Progenitor cell of endocrine pancreas (in vitro differentiated cells): Measurements from ENCODE around the gene SEMA3B. TPM values are rescaled to one million over a fixed set of nuclear protein-coding genes. Genes with fewer than 3 reads are reported as not detected.
"Not testable (repeated sequence)": the region's sequence is repeated elsewhere in the genome, so short reads cannot be mapped to it uniquely, and the experiment has no call there.

Experiments
- DNase-seq: peaks from one replicate; pipeline ENCODE4 v3.0.0; 2021; ENCODE audit warnings: low spot score; ENCODE audit not compliant: unreplicated experiment
- H3K27ac Mint-ChIP-seq: 2 replicates; pipeline ENCODE4 v1.8.0; 2021; ENCODE audit warnings: mild to moderate bottlenecking, moderate library complexity, mixed read lengths
- H3K27me3 Mint-ChIP-seq: 2 replicates; pipeline ENCODE4 v1.8.0; 2021; ENCODE audit warnings: mixed read lengths
- H3K36me3 Mint-ChIP-seq: 2 replicates; pipeline ENCODE4 v1.8.0; 2022; ENCODE audit warnings: mixed read lengths; ENCODE audit not compliant: insufficient read depth
- H3K4me1 Mint-ChIP-seq: 2 replicates; pipeline ENCODE4 v1.8.0; 2021; ENCODE audit warnings: low read depth, mixed read lengths
- H3K4me3 Mint-ChIP-seq: 2 replicates; pipeline ENCODE4 v1.8.0; 2021; ENCODE audit warnings: low read depth, mild to moderate bottlenecking, moderate library complexity, mixed read lengths
- H3K9me3 Mint-ChIP-seq: 2 replicates; pipeline ENCODE4 v1.8.0; 2021; ENCODE audit warnings: low read depth, mixed read lengths
- CTCF ChIP-seq: fragments of 200-600 bp; sonication (generic); IDR thresholded peaks from one replicate; pipeline ENCODE4 v1.5.0; 2021; ENCODE audit warnings: antibody characterized with exemption, mild to moderate bottlenecking; ENCODE audit not compliant: unreplicated experiment
- total RNA-seq: library from RNA; stranded (reverse); gene quantifications from 2 replicates; pipeline ENCODE4 v1.2.1, GENCODE V29; 2021

The SEMA3B gene
- total RNA-seq, 1 donor from 2014 or later: 24.6 TPM

- no peak overlapping the region for H3K4me3 Mint-ChIP-seq
- no peaks in the 10 kb centered on the region for H3K9me3 Mint-ChIP-seq
- no peak overlapping the region for H3K27ac Mint-ChIP-seq
- TF ChIP-seq CTCF: no peak
- no peak for DNase-seq
- H3K36me3 Mint-ChIP-seq: peaks cover 2% of the 10 kb centered on the region
- peaks cover 55% of the 10 kb centered on the region for H3K27me3 Mint-ChIP-seq
- H3K4me1 Mint-ChIP-seq: peaks cover 6% of the 10 kb centered on the region
These were observed 46.8 kb upstream of the SEMA3B start for GRCh38 chr3:50222169-50222528.

- Mint-ChIP-seq H3K4me3 (no peak overlapping the region), H3K36me3 (no peaks in the 10 kb centered on the region), H3K4me1 (peaks cover 17% of the 10 kb centered on the region), H3K9me3 (no peaks in the 10 kb centered on the region), H3K27ac (peak overlapping the region; percentile 22), H3K27me3 (peaks cover 36% of the 10 kb centered on the region)
- no peak for DNase-seq
- no peak for TF ChIP-seq CTCF
These were observed 44.3 kb upstream of the SEMA3B start for GRCh38 chr3:50224639-50225038.

- no peak for DNase-seq
- Mint-ChIP-seq H3K9me3 (no peaks in the 10 kb centered on the region), H3K27me3 (peaks cover 31% of the 10 kb centered on the region), H3K27ac (peak overlapping the region; percentile 27), H3K4me1 (peaks cover 20% of the 10 kb centered on the region), H3K36me3 (no peaks in the 10 kb centered on the region), H3K4me3 (peak overlapping the region; percentile 72)
- TF ChIP-seq CTCF: no peak
These were observed 42.0 kb upstream of the SEMA3B start for GRCh38 chr3:50226888-50227389.

GRCh38 chr3:50227390-50228183, 41.4 kb upstream of the SEMA3B start:
- TF ChIP-seq CTCF: peak; percentile 85
- H3K27ac Mint-ChIP-seq: peak overlapping the region; percentile 93
- DNase-seq: peak; percentile 92
- H3K9me3 Mint-ChIP-seq: no peaks in the 10 kb centered on the region
- peak overlapping the region; percentile 78 for H3K4me3 Mint-ChIP-seq
- no peaks in the 10 kb centered on the region for H3K36me3 Mint-ChIP-seq
- H3K4me1 Mint-ChIP-seq: peaks cover 20% of the 10 kb centered on the region
- peaks cover 31% of the 10 kb centered on the region for H3K27me3 Mint-ChIP-seq

GRCh38 chr3:50228184-50228763, 40.7 kb upstream of the SEMA3B start:
- DNase-seq, H3K9me3 Mint-ChIP-seq, H3K36me3 Mint-ChIP-seq: not testable (repeated sequence)
- H3K27ac Mint-ChIP-seq: peak overlapping the region; percentile 93
- peaks cover 25% of the 10 kb centered on the region for H3K4me1 Mint-ChIP-seq
- peaks cover 30% of the 10 kb centered on the region for H3K27me3 Mint-ChIP-seq
- H3K4me3 Mint-ChIP-seq: peak overlapping the region; percentile 78
